ENCODE results near the gene STUM. TPM values are rescaled to one million over a fixed set of nuclear protein-coding genes. Genes with fewer than 3 reads are reported as not detected.

Gene STUM
- total RNA-seq, 1 experiment from 2014 or later = 0.11 TPM

DNA sequence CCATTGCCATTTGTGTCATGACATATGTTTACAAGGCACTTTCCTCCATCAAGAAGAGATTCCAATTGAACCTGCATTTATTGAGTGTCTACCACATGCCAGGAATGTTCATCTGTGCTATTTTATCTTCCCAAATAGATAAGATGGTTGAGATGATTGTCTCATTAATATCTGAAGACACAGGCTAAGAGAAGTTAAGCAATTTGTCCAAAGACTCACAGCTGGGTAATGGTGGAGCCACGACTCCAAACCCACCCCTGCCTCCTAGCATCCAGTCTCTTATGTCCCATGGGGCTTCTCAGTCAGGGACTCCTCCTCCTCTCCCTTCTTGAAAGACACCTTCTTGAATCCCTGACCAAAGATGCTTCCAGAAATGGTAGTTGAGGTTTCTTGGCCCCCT, 68.1 kb downstream of the STUM start:
- H3K27me3 Mint-ChIP-seq (ENCODE audit: low read depth) = peaks cover 7% of the 10 kb centered on the region
- Histone ChIP-seq H3K27ac (ENCODE audit: insufficient read length, low read depth, low read length) (no peak overlapping the region), H3K56ac (ENCODE audit: insufficient read length, low read depth, low read length) (no peak overlapping the region)

More for the DNA sequence above, 68.1 kb downstream of the STUM start:
- H4K20me1 ChIP-seq (ENCODE audit: control insufficient read depth, insufficient read depth, insufficient read length) = no peaks in the 10 kb centered on the region
- H3T11ph ChIP-seq (ENCODE audit: low read length) = no peak overlapping the region
- no peak overlapping the region for H3K14ac ChIP-seq (ENCODE audit: insufficient read depth, low read length)
- no peak overlapping the region for H3K23ac ChIP-seq (ENCODE audit: insufficient read length, low read depth, low read length)
- no peak overlapping the region for H3K9ac ChIP-seq (ENCODE audit: extremely low read depth, insufficient read length, low read length)
- H3K79me1 ChIP-seq (ENCODE audit: insufficient read depth, low read depth, low read length, poor library complexity, severe bottlenecking) = no peaks in the 10 kb centered on the region
- H3K18ac ChIP-seq (ENCODE audit: insufficient read length, low read depth, low read length) = no peak overlapping the region
- H3K79me2 ChIP-seq (ENCODE audit: insufficient read depth, low read length) = no peaks in the 10 kb centered on the region
- H2AK5ac ChIP-seq (ENCODE audit: insufficient read length, low read length) = no peak overlapping the region
- no peak overlapping the region for H2BK15ac ChIP-seq (ENCODE audit: low read depth, low read length)
- H2BK12ac ChIP-seq (ENCODE audit: insufficient read length, low read depth, low read length) = no peak overlapping the region
- TF ChIP-seq, protein P1, sequence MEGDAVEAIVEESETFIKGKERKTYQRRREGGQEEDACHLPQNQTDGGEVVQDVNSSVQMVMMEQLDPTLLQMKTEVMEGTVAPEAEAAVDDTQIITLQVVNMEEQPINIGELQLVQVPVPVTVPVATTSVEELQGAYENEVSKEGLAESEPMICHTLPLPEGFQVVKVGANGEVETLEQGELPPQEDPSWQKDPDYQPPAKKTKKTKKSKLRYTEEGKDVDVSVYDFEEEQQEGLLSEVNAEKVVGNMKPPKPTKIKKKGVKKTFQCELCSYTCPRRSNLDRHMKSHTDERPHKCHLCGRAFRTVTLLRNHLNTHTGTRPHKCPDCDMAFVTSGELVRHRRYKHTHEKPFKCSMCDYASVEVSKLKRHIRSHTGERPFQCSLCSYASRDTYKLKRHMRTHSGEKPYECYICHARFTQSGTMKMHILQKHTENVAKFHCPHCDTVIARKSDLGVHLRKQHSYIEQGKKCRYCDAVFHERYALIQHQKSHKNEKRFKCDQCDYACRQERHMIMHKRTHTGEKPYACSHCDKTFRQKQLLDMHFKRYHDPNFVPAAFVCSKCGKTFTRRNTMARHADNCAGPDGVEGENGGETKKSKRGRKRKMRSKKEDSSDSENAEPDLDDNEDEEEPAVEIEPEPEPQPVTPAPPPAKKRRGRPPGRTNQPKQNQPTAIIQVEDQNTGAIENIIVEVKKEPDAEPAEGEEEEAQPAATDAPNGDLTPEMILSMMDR (conservative IDR thresholded peaks at IDR 0.05) = no peak
- Mint-ChIP-seq H3K27ac (no peak overlapping the region), H3K4me3 (no peak overlapping the region), H3K4me1 (no peaks in the 10 kb centered on the region; a peak in 1 of 4 replicates), H3K9me3 (peaks cover 11 to 15% of the 10 kb centered on the region in 2 experiments), H3K36me3 (ENCODE audit: insufficient read depth in 1 of 3, low read depth in 3 of 3) (no peaks in the 10 kb centered on the region; a peak in 2 of 7 replicates)
- no peak overlapping the region for H2BK120ac ChIP-seq (ENCODE audit: low read depth, low read length, poor library complexity, severe bottlenecking)
- no peaks in the 10 kb centered on the region for H3K4me1 ChIP-seq (ENCODE audit: insufficient read depth, low read length)
- no peak for DNase-seq
- H3K27me3 ChIP-seq (ENCODE audit: insufficient read depth, low read length) = no peaks in the 10 kb centered on the region
- H4K5ac ChIP-seq (ENCODE audit: insufficient read length, low read depth, low read length) = no peak overlapping the region
- no CpG with 5 or more reads among the region's 1 CpG for WGBS (ENCODE audit: extremely low coverage, insufficient read length, low lambda C conversion rate)
- no peak overlapping the region for H2BK5ac ChIP-seq (ENCODE audit: insufficient read length, low read length)
- no peak overlapping the region for H4K8ac ChIP-seq (replicated peaks; ENCODE audit: insufficient read length, low read depth, low read length)
- H4K91ac ChIP-seq (ENCODE audit: insufficient read length, low read depth, low read length) = no peak overlapping the region
- no peak overlapping the region for H2AFZ ChIP-seq (ENCODE audit: low read length)
- no peak overlapping the region for H3K4ac ChIP-seq (ENCODE audit: low read depth, low read length)
- no peaks in the 10 kb centered on the region for H3K23me2 ChIP-seq (ENCODE audit: insufficient read length, low read depth, low read length, poor library complexity, severe bottlenecking)
- H3K4me2 ChIP-seq (ENCODE audit: insufficient read depth, insufficient read length, low read length) = no peak overlapping the region
- no peak overlapping the region for H2BK20ac ChIP-seq (ENCODE audit: low read depth, low read length, poor library complexity, severe bottlenecking)
- no peaks in the 10 kb centered on the region for H3K9me3 ChIP-seq (ENCODE audit: control insufficient read depth, low read depth, low read length)

Data from H9 (cell line).